Tracheal epithelial cell (primary cell): ENCODE results near the gene UBD. TPM values are rescaled to one million over a fixed set of nuclear protein-coding genes. Genes with fewer than 3 reads are reported as not detected.

Experiments
- total RNA-seq: library from RNA; depleted of rRNA; stranded (reverse); fragments of >200 nt; gene quantifications from 2 replicates; pipeline ENCODE4 v1.2.1, GENCODE V29; 2014

The UBD gene
- total RNA-seq: 9.9 TPM in 1 of 2 replicates, not detected in the other

DNA sequence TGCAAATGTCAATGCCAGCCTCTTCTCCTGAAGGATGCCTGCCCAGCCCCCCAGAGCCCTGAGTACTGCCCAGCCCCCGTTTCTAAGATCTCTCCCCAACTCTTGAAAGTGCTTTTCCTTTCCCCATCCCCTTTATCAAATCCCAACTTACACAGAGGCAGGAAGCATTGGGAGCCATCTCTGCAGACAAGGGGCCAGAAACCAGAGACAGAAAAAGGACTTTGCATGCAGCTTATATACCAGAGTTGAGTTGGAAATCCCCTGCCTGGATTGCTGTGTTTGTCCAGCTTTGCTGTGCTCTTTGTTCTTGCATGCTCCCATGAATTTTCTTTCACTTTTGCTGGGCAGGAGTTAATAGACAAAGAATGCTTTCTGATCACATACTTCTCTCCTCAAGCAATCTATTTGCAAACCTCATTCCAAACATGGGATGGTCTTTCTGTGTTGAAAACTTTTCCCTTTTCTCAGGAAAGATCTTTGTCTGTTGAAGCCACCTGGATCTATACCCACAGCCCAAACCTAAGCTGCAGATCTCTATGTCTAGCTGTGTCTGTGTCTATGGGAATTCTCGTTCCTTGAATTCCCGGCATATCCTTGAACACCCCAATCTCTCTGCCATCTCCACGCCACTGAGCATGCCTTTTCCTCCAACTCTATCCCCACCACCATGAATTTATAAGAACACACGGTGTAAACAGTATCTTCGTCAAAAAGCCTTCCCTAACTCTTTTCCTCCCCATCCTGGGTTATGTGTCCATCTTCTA is at the start of gene UBD:
Gene UBD (minus strand): TSS at position 209 of the 764 bp plus-strand sequence. CDS start 31 bp downstream, at position 178.

GRCh38 chr6:29584821-29585220 is 25.3 kb upstream of the UBD start, which contains the start of gene OR2H2:
Gene OR2H2 (plus strand): TSS chr6:29585121. CDS start chr6:29587945, 2,824 bp downstream.

Other genes with a start within 250 kb of the UBD start
- not detected in 2 replicates for gene OR5V1, start 190.9 kb downstream of the UBD start, total RNA-seq
- gene OR12D3, start 184.4 kb downstream of the UBD start, total RNA-seq: not detected in 2 replicates
- not detected in 2 replicates for gene OR12D2, start 164.1 kb downstream of the UBD start, total RNA-seq
- not detected in 2 replicates for gene OR12D1, start 144.8 kb downstream of the UBD start, total RNA-seq
- gene OR10C1, start 120.4 kb downstream of the UBD start, total RNA-seq: not detected in 2 replicates
- gene OR11A1, start 102.7 kb downstream of the UBD start, total RNA-seq: not detected in 2 replicates
- gene OR2H1, start 102.6 kb downstream of the UBD start, total RNA-seq: not detected in 2 replicates
- not detected in 2 replicates for gene MAS1L, start 71.8 kb downstream of the UBD start, total RNA-seq
- gene OR2H2, start 25.4 kb upstream of the UBD start, total RNA-seq: 0.24 TPM in 1 of 2 replicates, not detected in the other
- 4.9 and 9.6 TPM in 2 replicates for gene GABBR1, start 73.5 kb upstream of the UBD start, total RNA-seq
- not detected in 2 replicates for gene MOG, start 97.4 kb upstream of the UBD start, total RNA-seq
- gene ZFP57, start 121.4 kb upstream of the UBD start, total RNA-seq: 0.24 and 1.1 TPM in 2 replicates
- 13.4 and 36.6 TPM in 2 replicates for gene HLA-F, start 163.7 kb upstream of the UBD start, total RNA-seq